Activated CD4-positive, alpha-beta T cell treated with anti-CD3 and anti-CD28 coated beads, Interleukin-10, Interleukin-2, amounts not matched to agents 100 ng/mL and 50 ng/mL, durations not matched to agents 16 hours and 8 hours (primary cell): ENCODE data around the gene KRT20.
A peak's percentile ranks its signal among the peaks of the same experiment; 100 is the strongest.

ENCODE experiments used
- DNase-seq: peaks from one replicate; pipeline ENCODE4 v3.0.0-alpha.2; 2020

Gene KRT20

GRCh38 chr17:40849723-40850122, 35.3 kb downstream of the KRT20 start:
- no peak for DNase-seq

GRCh38 chr17:40848583-40849235, 36.3 kb downstream of the KRT20 start:
- no peak for DNase-seq

- DNase-seq, result no peak
These were observed 38.4 kb downstream of the KRT20 start for GRCh38 chr17:40846515-40847144.

- no peak for DNase-seq
These were observed 40.4 kb downstream of the KRT20 start for GRCh38 chr17:40844671-40845107.

GRCh38 chr17:40843242-40843641, 41.8 kb downstream of the KRT20 start:
- no peak for DNase-seq

GRCh38 chr17:40841246-40841645, 43.8 kb downstream of the KRT20 start:
- DNase-seq, result no peak

- DNase-seq, result no peak
These were observed 45.8 kb downstream of the KRT20 start for GRCh38 chr17:40839194-40839593.

GRCh38 chr17:40836020-40836419, 49.0 kb downstream of the KRT20 start:
- DNase-seq, result no peak

GRCh38 chr17:40833882-40834281, 51.2 kb downstream of the KRT20 start:
- DNase-seq, result no peak

GRCh38 chr17:40832840-40833239, 52.2 kb downstream of the KRT20 start:
- DNase-seq, result no peak

- DNase-seq, result no peak
These were observed 54.8 kb downstream of the KRT20 start for GRCh38 chr17:40830085-40830776.

- DNase-seq, result no peak
These were observed 56.5 kb downstream of the KRT20 start for GRCh38 chr17:40828454-40829044.

GRCh38 chr17:40827746-40828453, 57.1 kb downstream of the KRT20 start:
- peak; percentile 40 for DNase-seq
